H1 (cell line): Measurements from ENCODE around the gene TGM1. TPM values are rescaled to one million over a fixed set of nuclear protein-coding genes. Genes with fewer than 3 reads are reported as not detected.

Experiments used
- CTCF ChIA-PET: fragments of 300-600 bp; sonication (Branson Sonifier 250); formaldehyde crosslinking; loops from one replicate; lab custom pipeline; 2021; ENCODE audit not compliant: partially characterized antibody; lab: Charles Lee
- POLR2A ChIA-PET: fragments of 300-600 bp; sonication (Branson Sonifier 250); formaldehyde crosslinking; loops from one replicate; lab custom pipeline; 2021; ENCODE audit warnings: inconsistent platforms; ENCODE audit not compliant: partially characterized antibody; lab: Charles Lee
- DNase-seq, 2 experiments: peaks; one replicate each; pipeline versions ENCODE4 v3.0.0 to v3.0.0-alpha.2; 2010 to 2022; ENCODE audit warnings: low spot score in 2 of 2, low read depth in 1 of 2, mixed read lengths in 1 of 2
- FAIRE-seq: peaks from 2 replicates; lab custom pipeline; 2011; peaks lifted over from hg19 to GRCh38; lab: Jason Lieb, UNC
- H2AFZ ChIP-seq: 2 replicates; pipeline ENCODE4 v1.8.1; 2012; ENCODE audit warnings: low read length, inconsistent platforms
- H2AK5ac ChIP-seq: 2 replicates; pipeline ENCODE4 v1.6.1; 2013; ENCODE audit warnings: low read depth, low read length
- H2BK120ac ChIP-seq: replicated peaks from 2 replicates; pipeline ENCODE3; 2013; ENCODE audit warnings: low read depth, low read length, inconsistent platforms
- H2BK12ac ChIP-seq: 2 replicates; pipeline ENCODE4 v1.6.1; 2013; ENCODE audit warnings: low read depth, low read length
- H2BK15ac ChIP-seq: 2 replicates; pipeline ENCODE4 v1.6.1; 2013; ENCODE audit warnings: low read length
- H2BK20ac ChIP-seq: 2 replicates; pipeline ENCODE4 v1.6.1; 2013; ENCODE audit warnings: low read length
- H2BK5ac ChIP-seq: 2 replicates; pipeline ENCODE4 v1.6.1; 2013; ENCODE audit warnings: low read depth, low read length
- H3K14ac ChIP-seq: 2 replicates; pipeline ENCODE4 v1.6.1; 2013; ENCODE audit warnings: inconsistent platforms; ENCODE audit not compliant: insufficient read length
- H3K18ac ChIP-seq: 2 replicates; pipeline ENCODE4 v1.6.1; 2013; ENCODE audit warnings: low read length; ENCODE audit errors: extremely low read depth
- H3K23ac ChIP-seq: 2 replicates; pipeline ENCODE4 v1.6.1; 2013; ENCODE audit warnings: inconsistent platforms; ENCODE audit not compliant: insufficient read length
- H3K23me2 ChIP-seq: 2 replicates; pipeline ENCODE4 v1.6.1; 2013; ENCODE audit warnings: low read depth, low read length
- H3K27ac ChIP-seq: 2 replicates; pipeline ENCODE4 v1.6.1; 2011; ENCODE audit warnings: low read depth, low read length, inconsistent platforms
- H3K27me3 ChIP-seq, 4 experiments: replicated peaks in 1 of 4; 1 replicate in 1 of 4; 2 replicates in 3 of 4; pipeline versions ENCODE4 v1.6.1 to v1.8.1; 2011 to 2013; ENCODE audit warnings: low read length in 3 of 4, mild to moderate bottlenecking in 3 of 4, inconsistent platforms in 2 of 4, mixed read lengths in 2 of 4, moderate library complexity in 1 of 4; ENCODE audit not compliant: control insufficient read depth in 3 of 4, insufficient read depth in 3 of 4; ENCODE audit errors: extremely low read depth in 1 of 4
- H3K36me3 ChIP-seq, 4 experiments: 2 replicates each; pipeline versions ENCODE4 v1.6.1 to v1.8.1; 2011 to 2013; ENCODE audit warnings: mild to moderate bottlenecking in 4 of 4, low read length in 3 of 4, moderate library complexity in 2 of 4, control low read depth in 1 of 4, inconsistent platforms in 1 of 4; ENCODE audit not compliant: insufficient read depth in 4 of 4, control insufficient read depth in 2 of 4
- H3K4ac ChIP-seq: replicated peaks from 2 replicates; pipeline ENCODE3; 2013; ENCODE audit warnings: low read length, low read depth, mixed read lengths, inconsistent platforms; ENCODE audit not compliant: insufficient read length
- H3K4me1 ChIP-seq, 4 experiments: replicated peaks in 1 of 4; 1 replicate in 1 of 4; 2 replicates in 3 of 4; pipeline versions ENCODE4 v1.6.1 to v1.8.1; 2011 to 2013; ENCODE audit warnings: low read length in 3 of 4, inconsistent platforms in 2 of 4, mixed read lengths in 1 of 4; ENCODE audit not compliant: insufficient read depth in 4 of 4, control insufficient read depth in 3 of 4
- H3K4me2 ChIP-seq, 2 experiments: 2 replicates each; pipeline versions ENCODE4 v1.6.1 to v1.8.1; 2011 to 2013; ENCODE audit warnings: low read depth in 2 of 2, low read length in 2 of 2, control low read depth in 1 of 2, inconsistent platforms in 1 of 2, mild to moderate bottlenecking in 1 of 2; ENCODE audit not compliant: insufficient read depth in 1 of 2
- H3K4me3 ChIP-seq, 4 experiments: fragments of 200-600, 300-600 bp in 1 of 4; sonication (generic), shearing (Covaris generic), sonication (Bioruptor Twin) in 1 of 4; 2 replicates each; pipeline versions ENCODE4 v1.5.1 to v1.8.1; 2011 to 2016; ENCODE audit warnings: low read length in 4 of 4, low read depth in 3 of 4, control low read depth in 2 of 4, inconsistent platforms in 2 of 4, mild to moderate bottlenecking in 2 of 4, mixed read lengths in 1 of 4, moderate library complexity in 1 of 4; ENCODE audit not compliant: insufficient read depth in 2 of 4; ENCODE audit errors: extremely low read depth in 1 of 4
- H3K56ac ChIP-seq: replicated peaks from 2 replicates; pipeline ENCODE3; 2013; ENCODE audit warnings: low read depth, mild to moderate bottlenecking, mixed read lengths, low read length, inconsistent platforms; ENCODE audit not compliant: insufficient read length
- H3K79me1 ChIP-seq: 2 replicates; pipeline ENCODE4 v1.6.1; 2013; ENCODE audit warnings: low read depth, low read length, control low read depth
- H3K79me2 ChIP-seq, 2 experiments: 2 replicates each; pipeline versions ENCODE4 v1.6.1 to v1.8.1; 2012 to 2013; ENCODE audit warnings: low read length in 2 of 2, mild to moderate bottlenecking in 2 of 2, inconsistent platforms in 1 of 2; ENCODE audit not compliant: insufficient read depth in 2 of 2, control insufficient read depth in 1 of 2
- H3K9ac ChIP-seq, 4 experiments: replicated peaks in 1 of 4; 1 replicate in 1 of 4; 2 replicates in 3 of 4; pipeline versions ENCODE4 v1.6.1 to v1.8.1; 2011 to 2013; ENCODE audit warnings: low read depth in 3 of 4, low read length in 3 of 4, control low read depth in 2 of 4, mild to moderate bottlenecking in 2 of 4, moderate library complexity in 2 of 4, inconsistent platforms in 1 of 4; ENCODE audit errors: extremely low read depth in 1 of 4
- H3K9me3 ChIP-seq, 2 experiments: 2 replicates each; pipeline versions ENCODE4 v1.6.1 to v1.8.1; 2012 to 2013; ENCODE audit warnings: mild to moderate bottlenecking in 2 of 2, moderate library complexity in 2 of 2, control low read depth in 1 of 2, inconsistent platforms in 1 of 2, low read depth in 1 of 2, low read length in 1 of 2, mixed read lengths in 1 of 2; ENCODE audit not compliant: insufficient read depth in 2 of 2
- H4K20me1 ChIP-seq, 2 experiments: replicated peaks in 1 of 2; 2 replicates each; pipeline versions ENCODE3 to v1.8.1; 2011 to 2013; ENCODE audit warnings: inconsistent platforms in 2 of 2, low read length in 2 of 2, mild to moderate bottlenecking in 1 of 2; ENCODE audit not compliant: insufficient read depth in 2 of 2, control insufficient read depth in 1 of 2
- H4K5ac ChIP-seq: 2 replicates; pipeline ENCODE4 v1.6.1; 2013; ENCODE audit warnings: low read length, low read depth, mixed read lengths, inconsistent platforms; ENCODE audit not compliant: insufficient read length
- H4K8ac ChIP-seq: 2 replicates; pipeline ENCODE4 v1.8.0; 2013; ENCODE audit warnings: mild to moderate bottlenecking, moderate library complexity, low read length, inconsistent platforms; ENCODE audit not compliant: insufficient read depth; ENCODE audit errors: extremely low read depth
- H4K91ac ChIP-seq: replicated peaks from 2 replicates; pipeline ENCODE3; 2013; ENCODE audit warnings: low read length, mixed read lengths, inconsistent platforms; ENCODE audit not compliant: insufficient read length
- CBX5 ChIP-seq: fragments of 300-800, 300-1000 bp; sonication (generic); IDR thresholded peaks from 2 replicates; pipeline ENCODE4 v1.7.1; 2016; ENCODE audit warnings: antibody characterized with exemption, low read length, low read depth
- WGBS, 2 experiments: shearing (Covaris generic) in 1 of 2; methylation state at CpG; one replicate each; pipeline versions ENCODE4 v1.1.6 to v1.1.7; 2013 to 2015; ENCODE audit warnings: low lambda C conversion rate in 2 of 2, mixed read lengths in 2 of 2, inconsistent platforms in 1 of 2, low coverage in 1 of 2, missing lambda C conversion rate in 1 of 2; ENCODE audit not compliant: insufficient replicate concordance in 2 of 2, insufficient coverage in 1 of 2, insufficient read length in 1 of 2; ENCODE audit errors: extremely low coverage in 1 of 2, missing lambda C conversion rate in 1 of 2; 5-methylcytosine and 5-hydroxymethylcytosine counted together
- polyA plus RNA-seq, 7 experiments: library from polyadenylated mRNA; depleted of rRNA in 3 of 7; stranded (reverse) in 5 of 7; unstranded in 2 of 7; fragments of >200 nt in 5 of 7; fragments of 200-250 nt in 2 of 7; gene quantifications; 1 replicate in 5 of 7; 2 replicates in 1 of 7; 4 replicates in 1 of 7; pipeline versions ENCODE4 v1.2.1 to v1.2.3, GENCODE V29; 2011 to 2013; ENCODE audit warnings: missing spikeins in 2 of 7, mixed read lengths in 2 of 7
- total RNA-seq: library from RNA; stranded (reverse); fragmentation: NEBNext Ultra II Directional; extraction: Animal tissue kit (Norgen Biotek cat#: 25700); gene quantifications from 2 replicates; pipeline ENCODE4 v1.2.1, GENCODE V29; 2021

Gene TGM1
- total and polyA plus RNA-seq, 2 of the 8 experiments (the other 6 are each of a cell fraction or from before 2014, with no cell fraction given) = 1.8 to 2.2 TPM

DNA sequence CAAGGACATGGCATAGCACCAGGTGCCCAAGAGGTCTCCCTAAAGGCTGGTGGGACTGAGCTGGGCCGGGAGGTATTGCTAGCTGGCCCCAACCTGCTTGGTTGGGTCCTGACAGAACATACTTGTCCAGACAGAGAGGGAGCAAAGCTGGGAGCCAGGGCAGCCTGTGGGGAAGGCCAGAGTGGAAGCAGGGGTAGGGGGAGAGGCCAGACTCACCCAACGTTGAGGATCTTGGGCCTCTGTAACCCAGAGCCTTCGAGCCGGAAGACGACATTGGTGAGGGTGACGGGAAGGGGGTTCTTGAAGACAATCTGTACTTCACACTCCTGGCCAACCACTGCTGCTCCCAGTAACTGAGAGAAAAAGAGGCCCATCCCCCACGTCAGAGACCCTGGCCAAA lies 9.0 kb downstream of the TGM1 start:
- no peak overlapping the region for H3K18ac ChIP-seq
- H4K91ac ChIP-seq = no peak overlapping the region
- no peaks in the 10 kb centered on the region for H3K79me2 ChIP-seq
- no peak overlapping the region for H3K27ac ChIP-seq
- DNase-seq (no peak), FAIRE-seq (no peak)
- no peaks in the 10 kb centered on the region; a peak in 1 of 7 replicates for H3K27me3 ChIP-seq
- no peak overlapping the region for H4K8ac ChIP-seq
- CTCF ChIA-PET = interaction anchor here (0.9 to 6.0 kb wide), 6 partner anchors 8 to 105 kb away, joined by 3 to 63 read pairs (median 26); partner anchors contain the start of genes CIDEB, DHRS1, NOP9 and RABGGTA
- H3K14ac ChIP-seq = no peak overlapping the region
- H2BK5ac ChIP-seq = no peak overlapping the region
- no peak overlapping the region for H2AFZ ChIP-seq
- no peak overlapping the region for H3K4me3 ChIP-seq
- 83% methylated on average over 7 of the region's 7 CpGs; no CpG with 5 or more reads in 1 of the 2 experiments for WGBS, 2 experiments
- H2AK5ac ChIP-seq = no peak overlapping the region
- H3K9ac ChIP-seq = no peak overlapping the region
- H3K4me2 ChIP-seq = no peak overlapping the region
- no peaks in the 10 kb centered on the region for H3K79me1 ChIP-seq
- H2BK120ac ChIP-seq = no peak overlapping the region
- no peak overlapping the region for H3K56ac ChIP-seq
- no peak overlapping the region for H2BK12ac ChIP-seq
- H2BK20ac ChIP-seq = no peak overlapping the region
- no peaks in the 10 kb centered on the region; a peak in 1 of 7 replicates for H3K4me1 ChIP-seq
- no peak overlapping the region for H3K23ac ChIP-seq
- H3K4ac ChIP-seq = no peak overlapping the region
- H3K9me3 ChIP-seq = no peaks in the 10 kb centered on the region
- H4K20me1 ChIP-seq = peaks cover 0 to 2% of the 10 kb centered on the region in 2 experiments
- H3K36me3 ChIP-seq = no peaks in the 10 kb centered on the region
- no peak overlapping the region for H4K5ac ChIP-seq
- TF ChIP-seq CBX5 = no peak
- TF ChIP-seq, all 59 proteins: peak for 0
- Histone ChIP-seq H3K23me2 (no peaks in the 10 kb centered on the region), H2BK15ac (no peak overlapping the region)
- POLR2A ChIA-PET = interaction anchor here (0.6 to 4.5 kb wide), 3 partner anchors 11 to 16 kb away, joined by 3 to 26 read pairs (median 3); partner anchors contain the start of gene RABGGTA
